GM21528 (cell line): ENCODE results near the gene NME9.

Source experiments
- ATAC-seq: cut with Tn5 transposase; IDR thresholded peaks from one replicate; pipeline ENCODE4 v1.9.1; 2021; ENCODE audit warnings: mild to moderate bottlenecking, moderate library complexity; ENCODE audit not compliant: unreplicated experiment, low FRiP score

NME9 gene

DNA sequence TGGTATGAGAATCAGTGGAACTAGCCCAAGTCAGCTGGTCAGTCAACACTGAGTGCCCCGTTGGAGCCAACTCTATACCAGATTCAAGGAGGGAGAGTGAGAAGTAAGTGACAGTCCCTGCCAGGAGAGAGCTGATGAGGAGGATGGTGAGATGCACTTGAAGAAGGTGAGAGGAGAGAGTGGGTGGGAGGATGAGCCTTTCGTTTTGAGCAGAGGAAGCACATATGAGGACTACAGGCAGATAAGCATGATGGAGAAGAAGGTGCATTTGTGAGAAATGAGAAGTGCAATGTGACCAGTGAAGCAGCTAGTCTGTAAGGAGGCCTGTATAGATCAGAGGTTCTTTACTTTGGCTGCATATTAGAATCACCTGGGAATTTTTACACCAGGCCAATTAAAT is 40.4 kb downstream of the NME9 start:
- ATAC-seq, result no peak

DNA sequence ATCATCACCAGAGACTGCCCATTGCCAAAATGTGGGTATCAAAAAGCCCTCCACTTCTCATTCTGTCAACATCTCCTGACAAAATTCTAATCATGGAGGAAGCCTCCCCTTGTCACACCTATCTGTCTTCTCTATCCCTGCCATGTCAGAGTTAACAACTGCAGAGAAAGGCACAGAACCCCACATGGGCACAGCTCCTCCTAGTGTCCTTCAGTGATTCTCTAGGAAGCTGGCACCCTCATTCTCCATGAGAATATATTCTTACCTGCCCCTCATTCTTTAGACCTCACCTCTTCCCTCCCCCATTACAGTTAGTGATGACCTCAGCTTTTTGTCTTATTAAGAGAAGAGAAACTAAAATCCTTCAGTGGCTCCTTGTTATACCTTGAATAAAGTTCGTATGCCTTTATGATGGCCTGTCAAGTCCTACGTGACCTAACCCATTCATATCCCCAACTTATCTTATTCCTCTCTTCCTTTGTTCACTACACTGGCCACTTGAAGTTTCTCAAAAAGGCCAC is 44.6 kb downstream of the NME9 start:
- ATAC-seq, result no peak

DNA sequence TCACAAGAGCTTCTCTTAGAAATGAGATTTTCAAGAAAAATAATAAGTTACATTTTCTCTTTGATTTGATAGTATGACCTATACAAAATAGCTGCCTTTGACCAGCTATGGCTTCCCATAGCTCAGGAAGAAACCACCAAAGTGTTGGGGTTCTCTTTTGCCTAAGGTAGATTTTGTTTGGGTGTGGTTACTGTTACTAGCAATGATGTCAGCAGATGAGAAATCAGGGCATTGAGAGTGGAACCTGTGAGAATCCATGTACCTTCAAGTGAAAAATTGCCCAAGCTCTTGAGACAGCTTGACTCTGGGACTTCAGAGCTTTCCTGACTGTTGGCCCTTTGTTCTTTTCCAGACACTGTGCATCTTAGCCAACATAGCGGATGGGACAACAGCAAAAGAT is 45.6 kb downstream of the NME9 start:
- ATAC-seq, result no peak

DNA sequence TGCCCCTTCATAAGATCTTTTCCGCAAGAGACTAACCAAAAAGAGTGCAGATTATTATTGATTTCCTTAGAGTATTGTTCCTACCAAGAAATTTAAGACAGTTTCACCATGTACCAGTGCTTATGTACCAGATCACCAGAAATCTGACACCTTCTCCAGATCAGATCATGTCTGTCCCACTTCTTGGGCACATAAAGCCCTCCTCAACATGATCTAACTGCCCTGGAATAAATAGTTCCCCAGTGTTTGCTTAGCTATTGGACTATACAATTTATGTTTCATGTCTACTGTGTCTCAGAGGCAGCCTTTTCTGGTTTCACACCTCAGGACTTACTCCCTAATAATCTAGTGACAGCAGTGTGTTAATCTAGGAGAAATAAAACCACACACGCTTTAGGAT is 46.8 kb downstream of the NME9 start:
- no peak for ATAC-seq

- ATAC-seq, result no peak
Measured at GRCh38 chr3:138281561-138281960, 48.1 kb downstream of the NME9 start.

GRCh38 chr3:138271189-138271794 is 58.4 kb downstream of the NME9 start:
- ATAC-seq, result peak; percentile 64

DNA sequence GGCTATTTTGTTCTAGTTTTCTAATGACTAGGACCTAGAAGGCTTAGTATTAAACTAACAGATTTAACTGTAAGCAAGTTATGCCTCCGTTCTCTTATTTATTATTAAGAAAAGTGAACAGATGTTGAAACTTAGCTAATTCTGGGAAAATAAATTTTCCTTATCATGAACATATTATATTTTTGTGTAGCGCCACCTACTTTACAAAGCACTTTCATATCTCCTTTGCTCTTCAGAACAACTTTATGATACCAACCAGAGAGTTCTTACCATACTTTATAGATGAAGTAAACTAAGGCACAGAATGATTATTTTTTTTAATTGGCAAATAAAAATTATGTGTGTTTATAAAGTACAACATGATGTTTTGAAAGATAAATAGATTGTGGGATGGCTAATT is 59.4 kb downstream of the NME9 start:
- no peak for ATAC-seq

DNA sequence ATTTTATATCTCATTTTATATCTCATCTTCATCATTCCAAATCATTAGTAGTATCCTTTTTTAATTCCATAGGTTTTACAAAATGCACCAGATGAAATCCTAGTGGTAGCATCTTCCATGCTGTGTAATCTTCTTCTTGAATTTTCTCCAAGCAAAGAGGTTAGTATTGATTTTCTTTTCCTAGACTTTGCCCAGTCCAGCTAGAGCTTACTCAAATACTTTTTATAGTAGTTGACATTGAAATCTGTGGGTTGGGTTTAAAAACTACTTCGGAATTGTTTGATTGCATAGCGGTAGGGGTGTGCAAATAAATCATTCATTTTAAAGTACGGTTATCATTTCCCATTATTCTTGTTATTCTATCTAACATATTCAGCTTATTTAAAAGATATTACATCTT is 62.6 kb downstream of the NME9 start:
- ATAC-seq, result no peak

DNA sequence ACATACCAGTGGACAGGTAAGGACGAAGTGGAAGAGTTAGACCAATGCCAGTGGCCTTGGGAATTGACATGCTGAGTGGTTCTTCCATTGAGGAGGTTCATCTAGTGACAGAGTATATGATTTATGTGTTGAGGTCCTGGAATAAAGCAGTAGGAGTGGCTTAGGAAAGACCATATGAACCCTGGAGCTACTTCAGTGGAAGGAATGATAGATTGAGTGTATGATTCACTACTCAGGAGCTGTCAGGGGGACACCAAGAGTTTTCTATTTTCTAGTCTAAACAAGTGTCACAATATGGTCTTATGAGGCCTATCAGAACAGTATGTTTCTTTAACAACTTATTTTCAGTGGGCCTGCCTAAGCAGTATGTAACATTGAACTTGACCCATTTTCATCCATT is 63.9 kb downstream of the NME9 start:
- no peak for ATAC-seq

- ATAC-seq, result no peak
Measured at GRCh38 chr3:138263104-138263503, 66.5 kb downstream of the NME9 start.

DNA sequence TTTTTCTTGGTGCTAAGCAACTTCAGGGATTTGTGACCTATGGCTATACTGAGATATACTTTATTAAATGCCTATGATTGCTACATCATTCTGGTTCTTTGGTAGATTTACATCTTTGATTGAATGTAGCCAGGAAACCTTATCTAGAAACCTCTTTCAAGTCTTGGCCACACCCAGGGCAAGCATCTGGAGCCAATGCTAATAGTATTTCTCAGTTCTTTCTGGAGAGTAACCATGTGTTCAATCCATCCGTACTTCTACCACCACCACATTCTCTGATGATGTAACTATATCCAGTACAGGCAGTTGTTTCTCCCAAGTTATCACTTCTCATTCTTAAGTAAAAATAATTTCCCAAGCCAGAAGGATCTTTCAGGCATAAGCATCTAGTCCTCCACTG is 69.0 kb downstream of the NME9 start:
- ATAC-seq, result no peak

GRCh38 chr3:138259126-138259525 is 70.5 kb downstream of the NME9 start:
- no peak for ATAC-seq

- ATAC-seq, result no peak
Measured at GRCh38 chr3:138257986-138258385, 71.7 kb downstream of the NME9 start.

DNA sequence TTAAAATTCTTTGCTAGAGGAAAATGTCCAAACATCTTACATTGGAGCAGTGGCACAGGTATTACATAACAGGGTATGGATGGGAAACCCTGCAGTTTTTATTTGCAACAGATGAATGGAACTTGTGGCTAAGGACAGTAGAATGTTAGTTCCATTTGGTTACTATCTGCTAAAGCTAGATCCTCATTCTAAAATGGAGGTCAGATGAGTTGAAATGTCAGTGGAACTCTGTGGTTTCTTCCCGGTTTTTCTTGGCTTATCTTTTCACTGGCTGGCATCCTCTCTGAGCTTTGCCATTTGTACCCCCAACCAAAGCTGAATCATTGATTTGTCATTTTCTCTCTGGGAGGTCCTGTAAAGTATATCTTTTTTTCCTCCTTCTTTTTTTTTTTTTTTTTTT is 73.6 kb downstream of the NME9 start:
- ATAC-seq, result no peak

DNA sequence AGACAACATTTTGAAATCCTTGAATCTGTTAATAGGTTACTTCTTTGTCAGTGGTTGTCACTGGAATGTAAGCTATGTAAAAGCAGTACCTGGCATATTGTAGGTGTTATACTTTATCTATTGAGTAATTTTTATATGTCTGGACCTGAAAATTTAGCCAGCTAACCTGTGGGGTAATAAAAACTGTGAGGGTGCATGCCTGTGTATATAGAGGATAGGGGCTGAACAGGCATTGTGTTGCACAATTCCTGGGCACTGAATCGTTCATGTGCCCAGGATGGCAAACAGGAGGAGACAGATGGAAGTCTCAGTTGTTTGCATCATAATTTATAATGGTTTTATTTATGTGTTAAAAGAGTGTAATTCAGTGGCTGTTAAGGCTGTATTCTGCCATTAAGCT is 75.4 kb downstream of the NME9 start:
- ATAC-seq, result no peak

DNA sequence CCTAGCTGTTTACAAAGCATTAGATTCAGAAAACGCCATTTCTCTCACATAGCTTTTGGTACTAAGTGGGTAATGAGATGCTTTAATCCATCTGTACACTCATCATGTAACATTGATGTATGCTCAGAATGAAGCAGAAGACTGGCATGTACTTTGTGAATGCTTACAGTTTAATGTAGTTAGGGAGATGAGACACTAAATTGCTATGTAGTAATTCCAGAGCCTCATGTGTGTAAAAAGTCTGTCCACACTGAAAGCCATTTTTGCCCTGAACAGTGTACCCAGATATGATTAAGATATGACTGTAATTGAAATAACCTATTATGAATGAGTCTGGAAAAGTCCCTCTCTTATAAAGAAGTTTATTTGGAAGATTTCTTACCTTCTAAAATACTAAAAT is 76.0 kb downstream of the NME9 start:
- no peak for ATAC-seq
